Nephron (organoid): ENCODE results near the gene CDH4.

Source experiments
- H3K27ac Mint-ChIP-seq, 3 experiments: 2 replicates each; pipeline ENCODE4 v1.8.0; 2020; ENCODE audit warnings: mixed read lengths in 3 of 3, mild to moderate bottlenecking in 2 of 3, moderate library complexity in 1 of 3
- H3K27me3 Mint-ChIP-seq: 2 replicates; pipeline ENCODE4 v1.8.0; 2021; ENCODE audit warnings: low read depth, mild to moderate bottlenecking, moderate library complexity, mixed read lengths
- H3K36me3 Mint-ChIP-seq: 2 replicates; pipeline ENCODE4 v1.8.0; 2020; ENCODE audit warnings: low read depth, mixed read lengths
- H3K4me1 Mint-ChIP-seq: 2 replicates; pipeline ENCODE4 v1.8.0; 2020; ENCODE audit warnings: mixed read lengths
- H3K4me3 Mint-ChIP-seq, 3 experiments: 2 replicates each; pipeline ENCODE4 v1.8.0; 2020; ENCODE audit warnings: mild to moderate bottlenecking in 3 of 3, mixed read lengths in 3 of 3, moderate library complexity in 2 of 3
- H3K9me3 Mint-ChIP-seq: 2 replicates; pipeline ENCODE4 v1.8.0; 2020; ENCODE audit warnings: mixed read lengths
- TF ChIP-seq, protein P1 (sequence below), 3 experiments: fragments of 200-600 bp; sonication (generic); IDR thresholded peaks; one replicate each; pipeline ENCODE4 v1.5.0; 2021; ENCODE audit warnings: antibody characterized with exemption in 3 of 3; ENCODE audit not compliant: unreplicated experiment in 3 of 3

The CDH4 gene

DNA sequence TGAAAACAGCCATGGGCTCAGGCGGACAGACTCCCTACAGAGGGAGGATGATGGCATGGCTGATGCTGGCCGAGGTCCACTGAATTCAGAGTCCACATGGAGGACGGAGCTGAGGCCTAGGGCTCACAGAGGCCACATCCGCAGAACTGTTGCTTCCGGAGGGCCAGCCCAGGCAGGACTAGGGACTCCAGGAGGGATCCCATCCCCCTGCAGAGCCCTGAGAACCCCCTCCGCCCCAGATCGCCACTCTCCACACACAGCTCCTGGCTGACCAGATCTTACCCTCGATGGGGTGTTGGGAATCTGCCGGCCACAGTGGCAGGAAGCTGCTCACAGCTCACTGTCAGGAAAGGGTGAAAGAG is 414.4 kb downstream of the CDH4 start:
- H3K27me3 Mint-ChIP-seq, result peaks cover 19% of the 10 kb centered on the region
- H3K36me3 Mint-ChIP-seq, result no peaks in the 10 kb centered on the region
- H3K27ac Mint-ChIP-seq, result no peak overlapping the region
- H3K9me3 Mint-ChIP-seq, result no peaks in the 10 kb centered on the region
- TF ChIP-seq, protein P1, sequence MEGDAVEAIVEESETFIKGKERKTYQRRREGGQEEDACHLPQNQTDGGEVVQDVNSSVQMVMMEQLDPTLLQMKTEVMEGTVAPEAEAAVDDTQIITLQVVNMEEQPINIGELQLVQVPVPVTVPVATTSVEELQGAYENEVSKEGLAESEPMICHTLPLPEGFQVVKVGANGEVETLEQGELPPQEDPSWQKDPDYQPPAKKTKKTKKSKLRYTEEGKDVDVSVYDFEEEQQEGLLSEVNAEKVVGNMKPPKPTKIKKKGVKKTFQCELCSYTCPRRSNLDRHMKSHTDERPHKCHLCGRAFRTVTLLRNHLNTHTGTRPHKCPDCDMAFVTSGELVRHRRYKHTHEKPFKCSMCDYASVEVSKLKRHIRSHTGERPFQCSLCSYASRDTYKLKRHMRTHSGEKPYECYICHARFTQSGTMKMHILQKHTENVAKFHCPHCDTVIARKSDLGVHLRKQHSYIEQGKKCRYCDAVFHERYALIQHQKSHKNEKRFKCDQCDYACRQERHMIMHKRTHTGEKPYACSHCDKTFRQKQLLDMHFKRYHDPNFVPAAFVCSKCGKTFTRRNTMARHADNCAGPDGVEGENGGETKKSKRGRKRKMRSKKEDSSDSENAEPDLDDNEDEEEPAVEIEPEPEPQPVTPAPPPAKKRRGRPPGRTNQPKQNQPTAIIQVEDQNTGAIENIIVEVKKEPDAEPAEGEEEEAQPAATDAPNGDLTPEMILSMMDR (IDR thresholded peaks at IDR 0.05; ENCODE audit: unreplicated experiment in 3 of 3), result no peak
- no peak overlapping the region for H3K4me3 Mint-ChIP-seq
- H3K4me1 Mint-ChIP-seq, result peaks cover 7% of the 10 kb centered on the region

DNA sequence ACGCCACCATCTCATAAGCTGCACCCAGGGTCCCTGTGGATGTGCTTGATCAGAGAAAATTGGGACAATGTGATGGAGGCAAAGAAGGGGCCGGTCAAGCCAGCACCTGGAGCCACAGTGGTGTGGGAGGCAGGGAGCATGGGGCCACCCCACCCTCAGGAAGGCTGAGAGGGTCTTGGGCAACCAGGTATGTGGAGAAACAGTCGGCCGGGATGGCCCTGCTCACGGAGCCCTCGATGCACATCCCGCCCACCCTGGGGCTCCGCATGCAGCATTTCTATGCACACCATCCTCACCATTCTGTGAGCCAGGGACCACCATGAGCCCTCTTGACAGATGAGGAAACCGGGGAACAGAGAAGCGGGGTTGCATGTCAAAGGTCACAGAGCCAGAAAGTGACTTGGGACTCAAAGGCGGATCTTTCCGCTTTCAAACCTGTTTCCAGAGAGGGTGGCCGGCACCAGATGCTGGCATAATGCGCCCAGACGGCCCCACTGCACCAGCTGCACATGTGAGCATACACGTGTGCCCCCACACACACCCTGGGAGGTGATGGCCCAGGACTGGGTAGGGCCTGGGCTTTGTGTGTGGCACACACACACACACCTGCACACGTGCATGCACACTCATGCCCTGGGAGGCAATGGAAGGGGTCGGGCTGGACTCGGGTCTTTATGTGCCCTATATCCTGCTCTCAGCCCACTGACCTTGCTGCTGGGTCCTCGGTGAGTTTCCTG is 415.2 kb downstream of the CDH4 start:
- no peak overlapping the region for H3K27ac Mint-ChIP-seq
- no peaks in the 10 kb centered on the region for H3K9me3 Mint-ChIP-seq
- peaks cover 22% of the 10 kb centered on the region for H3K27me3 Mint-ChIP-seq
- H3K4me3 Mint-ChIP-seq, result no peak overlapping the region
- TF ChIP-seq, protein P1 (IDR thresholded peaks at IDR 0.05; ENCODE audit: unreplicated experiment in 3 of 3), result no peak
- H3K4me1 Mint-ChIP-seq, result peaks cover 7% of the 10 kb centered on the region
- no peaks in the 10 kb centered on the region for H3K36me3 Mint-ChIP-seq

DNA sequence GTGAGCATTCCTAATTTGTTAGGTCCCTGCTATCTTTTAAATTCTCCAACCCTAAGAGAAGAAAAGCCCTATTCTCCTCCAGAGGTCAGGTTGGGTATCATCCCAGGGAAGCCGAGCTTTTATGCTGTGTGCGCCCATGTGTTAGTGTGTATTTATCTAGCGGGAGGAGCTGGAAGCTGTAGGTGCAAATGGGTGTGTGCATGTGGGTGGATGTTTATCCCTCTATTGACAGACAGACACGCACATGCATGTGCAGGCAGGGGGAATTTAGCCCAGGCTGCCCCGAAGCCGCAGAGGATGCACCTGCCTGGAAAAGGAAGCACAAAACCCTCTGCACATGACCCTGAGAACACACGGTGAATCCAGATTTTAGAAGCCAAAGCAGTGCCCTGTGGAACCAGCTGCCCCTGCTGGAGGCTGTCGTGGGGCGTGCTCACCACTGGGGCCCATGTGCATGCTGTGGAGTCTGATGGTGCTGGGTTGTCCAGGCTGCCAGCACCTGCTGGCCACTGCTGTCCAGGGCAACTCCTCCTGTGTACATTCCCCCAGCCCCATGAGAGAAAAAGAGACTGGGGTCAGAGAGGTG is 416.1 kb downstream of the CDH4 start:
- H3K36me3 Mint-ChIP-seq, result no peaks in the 10 kb centered on the region
- H3K9me3 Mint-ChIP-seq, result no peaks in the 10 kb centered on the region
- TF ChIP-seq, protein P1 (IDR thresholded peaks at IDR 0.05; ENCODE audit: unreplicated experiment in 3 of 3), result no peak
- H3K27ac Mint-ChIP-seq, result no peak overlapping the region
- peaks cover 22% of the 10 kb centered on the region for H3K27me3 Mint-ChIP-seq
- peaks cover 7% of the 10 kb centered on the region for H3K4me1 Mint-ChIP-seq
- H3K4me3 Mint-ChIP-seq, result no peak overlapping the region

DNA sequence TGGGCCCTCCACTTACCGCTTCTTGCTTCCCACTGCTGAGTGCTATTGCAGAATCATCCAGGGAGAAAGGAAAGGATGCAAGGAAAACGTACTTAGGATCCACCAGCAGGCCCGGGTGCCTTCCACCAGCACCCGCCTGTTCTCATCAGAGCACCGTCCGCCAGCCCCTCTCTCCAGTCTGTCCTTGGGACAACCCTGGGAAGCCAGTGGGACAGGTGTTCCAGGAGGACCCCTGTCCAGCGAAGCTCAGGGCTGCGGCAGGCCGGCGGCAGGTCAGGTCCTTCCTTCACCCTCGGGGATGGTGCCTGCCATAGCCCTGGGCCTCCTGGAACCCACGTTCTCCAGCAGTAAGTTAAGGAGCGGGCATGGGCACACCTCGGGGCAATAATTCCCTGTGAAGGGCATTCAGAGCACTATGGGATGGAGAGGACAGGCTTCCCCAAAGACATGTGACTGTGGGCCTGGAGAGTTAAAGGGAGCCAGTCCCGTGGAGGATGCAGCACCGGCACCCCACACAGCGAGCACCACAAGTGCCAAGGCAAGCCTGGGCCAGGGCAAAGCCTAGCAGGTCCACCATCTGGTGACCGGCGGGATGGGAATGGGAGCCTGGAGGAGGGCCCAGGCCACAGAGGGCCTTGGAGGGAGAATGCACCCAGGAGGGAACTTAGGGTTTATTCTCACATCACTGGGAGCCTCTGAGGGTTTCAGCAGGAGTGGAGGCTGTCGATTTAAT is 416.9 kb downstream of the CDH4 start:
- TF ChIP-seq, protein P1 (IDR thresholded peaks at IDR 0.05; ENCODE audit: unreplicated experiment in 3 of 3), result no peak
- Mint-ChIP-seq H3K36me3 (no peaks in the 10 kb centered on the region), H3K4me1 (peaks cover 7% of the 10 kb centered on the region), H3K27me3 (peaks cover 22% of the 10 kb centered on the region), H3K4me3 (no peak overlapping the region), H3K27ac (no peak overlapping the region), H3K9me3 (no peaks in the 10 kb centered on the region)

DNA sequence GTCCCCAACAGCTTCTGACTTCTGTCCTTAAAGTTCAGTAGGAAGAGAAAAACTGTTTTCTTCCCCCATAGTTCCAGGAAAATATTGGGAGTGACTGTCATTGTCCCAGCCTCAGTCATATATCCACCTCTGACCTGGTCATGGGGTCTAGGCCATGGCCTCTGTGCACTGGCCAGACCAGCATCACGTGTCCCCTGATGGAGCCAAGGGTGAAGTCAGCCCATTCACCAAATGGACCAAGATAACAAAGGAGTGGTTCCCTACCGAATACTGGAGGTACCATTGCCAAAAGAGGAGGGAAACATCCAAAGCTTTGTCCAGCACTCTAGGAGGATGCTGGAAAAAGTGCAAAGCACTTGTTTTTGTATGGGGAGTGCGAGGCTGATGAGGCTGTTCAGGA is 418.2 kb downstream of the CDH4 start:
- Mint-ChIP-seq H3K36me3 (no peaks in the 10 kb centered on the region), H3K4me1 (no peaks in the 10 kb centered on the region), H3K27ac (no peak overlapping the region), H3K27me3 (peaks cover 27% of the 10 kb centered on the region), H3K4me3 (no peak overlapping the region), H3K9me3 (no peaks in the 10 kb centered on the region)
- TF ChIP-seq, protein P1 (IDR thresholded peaks at IDR 0.05; ENCODE audit: unreplicated experiment in 3 of 3), result no peak
